Dedifferentiated amniotic fluid mesenchymal stem cell (primary cell): ENCODE results near the gene IQCK.
"Not testable (repeated sequence)": the region's sequence is repeated elsewhere in the genome, so short reads cannot be mapped to it uniquely, and the experiment has no call there.

Source experiments
- DNase-seq: peaks from one replicate; pipeline ENCODE4 v3.0.0-alpha.2; 2016; ENCODE audit errors: extremely low spot score

The IQCK gene

GRCh38 chr16:19699472-19699871 is 18.6 kb upstream of the IQCK start:
- DNase-seq, result no peak

DNA sequence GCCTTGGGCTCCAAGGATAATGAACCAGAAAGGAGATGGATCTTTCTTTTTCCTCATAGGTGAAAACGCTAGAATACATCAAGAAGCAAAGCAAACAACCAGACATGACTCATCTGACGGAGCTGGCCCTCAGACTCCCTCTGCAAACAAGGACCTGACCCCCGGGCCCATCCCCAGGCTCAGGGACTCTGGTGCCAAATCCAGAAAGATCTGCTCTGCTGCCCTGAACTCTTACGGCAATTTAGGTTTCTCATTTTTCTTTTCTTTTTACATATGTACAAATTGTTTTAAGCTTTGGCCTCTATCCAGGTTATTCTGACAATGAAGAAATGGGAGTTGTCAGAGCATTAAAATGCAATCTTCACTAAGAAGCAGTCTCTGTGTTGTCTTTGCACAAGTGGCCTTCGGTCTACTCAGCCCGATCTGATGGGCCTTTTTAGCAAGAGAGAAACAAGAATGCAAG is 17.7 kb upstream of the IQCK start:
- DNase-seq, result peak; percentile 24

DNA sequence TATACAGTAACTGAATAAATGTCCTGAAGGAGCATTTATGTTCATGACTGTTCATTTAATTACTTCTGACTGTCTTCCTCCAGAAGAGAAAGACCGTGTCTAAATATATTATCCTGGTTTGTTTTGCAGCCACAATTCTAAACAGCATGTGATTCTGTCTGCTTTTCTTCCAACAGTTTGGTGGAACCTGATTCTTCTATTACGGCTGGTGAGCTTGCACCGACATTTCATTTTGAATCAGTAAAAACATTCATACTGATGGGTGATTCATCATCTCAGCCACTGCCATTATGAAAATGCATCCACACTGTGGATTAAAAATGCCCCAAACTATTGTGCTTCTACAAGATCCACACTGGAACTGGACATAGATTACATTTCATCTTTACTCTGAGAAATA is 17.0 kb upstream of the IQCK start:
- peak; percentile 77 for DNase-seq

DNA sequence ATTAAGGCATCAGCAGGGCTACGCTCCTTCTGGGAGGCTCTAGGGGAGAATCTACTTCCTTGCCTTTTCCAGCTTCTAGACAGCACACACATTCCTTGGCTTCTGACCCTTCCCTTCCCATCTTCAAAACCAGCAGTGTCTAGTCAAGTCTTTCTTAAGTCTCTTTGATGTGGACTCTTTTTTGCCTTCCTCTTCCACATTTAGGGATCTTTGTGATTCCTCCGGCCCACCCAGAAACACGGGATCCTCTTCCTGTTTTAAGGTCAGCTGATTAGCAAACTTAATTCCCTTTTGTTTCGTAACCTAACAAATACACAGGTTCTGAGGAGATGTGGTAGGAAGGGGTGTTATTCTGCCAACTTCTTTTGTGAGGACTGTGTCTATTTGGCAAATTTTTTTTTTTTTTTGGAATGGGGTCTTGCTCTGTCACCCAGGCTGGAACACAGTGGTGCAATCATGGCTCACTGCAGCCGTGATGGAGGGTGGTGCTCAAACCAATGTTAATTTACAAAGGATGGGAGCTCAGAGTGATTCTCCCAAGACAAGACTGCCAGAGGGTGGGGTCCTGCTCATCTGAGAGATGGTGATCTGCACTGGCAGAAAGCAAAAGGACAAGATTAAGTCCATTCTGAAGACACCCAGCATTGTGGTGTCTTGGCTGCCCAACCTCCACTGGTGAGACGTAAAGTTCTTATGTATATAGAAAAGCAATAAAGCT is 14.7 kb upstream of the IQCK start:
- no peak for DNase-seq

DNA sequence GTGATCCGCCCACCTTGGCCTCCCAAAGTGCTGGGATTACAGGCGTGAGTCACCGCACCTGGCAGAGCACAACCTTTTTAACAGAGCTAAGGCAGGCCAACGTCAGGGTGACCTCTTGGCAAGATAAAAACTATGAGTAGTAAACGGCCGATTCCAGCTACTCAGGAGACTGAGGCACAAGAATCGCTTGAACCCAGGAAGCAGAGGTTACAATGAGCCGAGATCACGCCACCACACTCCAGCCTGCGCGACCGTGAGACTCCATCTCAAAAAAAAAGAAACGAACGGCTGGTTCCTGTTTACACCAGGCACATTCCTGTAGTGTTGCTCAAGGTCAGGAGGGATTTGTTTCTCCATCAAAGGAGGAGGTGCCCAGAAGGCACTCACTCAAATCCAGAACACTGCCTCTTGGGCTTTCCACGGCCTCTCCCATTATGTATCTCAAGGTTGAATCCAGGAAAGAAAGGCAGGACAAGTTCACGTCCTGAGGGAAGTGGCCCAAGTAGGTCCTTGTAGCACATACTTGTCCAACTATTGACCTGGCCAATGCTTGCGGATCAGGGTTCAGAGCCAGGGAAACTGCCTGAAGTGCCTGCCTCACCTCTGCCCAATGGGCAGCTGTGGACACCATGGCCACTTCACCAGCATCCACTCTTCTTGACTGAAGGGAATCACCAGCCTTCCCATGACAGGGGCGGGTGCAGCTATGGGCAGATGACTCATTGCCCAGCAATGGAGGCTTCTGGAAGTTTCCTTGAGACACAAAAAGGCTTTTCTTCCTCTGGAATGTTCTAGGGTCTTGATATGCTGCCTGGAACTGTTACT is 13.5 kb upstream of the IQCK start:
- no peak for DNase-seq

- DNase-seq, result no peak
Observed at GRCh38 chr16:19705146-19705501, 12.9 kb upstream of the IQCK start.

DNA sequence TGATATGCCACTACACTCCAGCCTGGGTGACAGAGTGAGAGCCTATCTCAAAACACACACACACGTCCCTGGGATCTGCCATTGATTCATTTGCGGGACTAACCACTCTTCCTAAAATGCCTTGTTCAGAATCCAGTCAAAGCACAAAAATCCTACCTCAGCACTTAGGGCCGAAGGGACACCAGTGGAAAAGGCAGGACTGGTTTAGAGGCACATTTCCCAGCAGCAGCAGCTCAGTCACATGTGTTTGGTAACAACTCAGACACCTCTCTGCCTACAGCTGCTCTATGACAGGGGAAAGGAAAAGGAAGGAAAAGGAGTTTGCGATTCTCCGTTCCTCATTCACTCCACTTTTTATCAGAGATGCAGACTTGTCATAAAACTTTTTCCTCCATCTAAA is 12.2 kb upstream of the IQCK start:
- DNase-seq, result no peak

GRCh38 chr16:19706846-19707245 is 11.2 kb upstream of the IQCK start:
- no peak for DNase-seq

- no peak for DNase-seq
Observed at GRCh38 chr16:19707569-19708295, 10.3 kb upstream of the IQCK start.

- no peak for DNase-seq
Observed at GRCh38 chr16:19708296-19709205, 9.5 kb upstream of the IQCK start.

DNA sequence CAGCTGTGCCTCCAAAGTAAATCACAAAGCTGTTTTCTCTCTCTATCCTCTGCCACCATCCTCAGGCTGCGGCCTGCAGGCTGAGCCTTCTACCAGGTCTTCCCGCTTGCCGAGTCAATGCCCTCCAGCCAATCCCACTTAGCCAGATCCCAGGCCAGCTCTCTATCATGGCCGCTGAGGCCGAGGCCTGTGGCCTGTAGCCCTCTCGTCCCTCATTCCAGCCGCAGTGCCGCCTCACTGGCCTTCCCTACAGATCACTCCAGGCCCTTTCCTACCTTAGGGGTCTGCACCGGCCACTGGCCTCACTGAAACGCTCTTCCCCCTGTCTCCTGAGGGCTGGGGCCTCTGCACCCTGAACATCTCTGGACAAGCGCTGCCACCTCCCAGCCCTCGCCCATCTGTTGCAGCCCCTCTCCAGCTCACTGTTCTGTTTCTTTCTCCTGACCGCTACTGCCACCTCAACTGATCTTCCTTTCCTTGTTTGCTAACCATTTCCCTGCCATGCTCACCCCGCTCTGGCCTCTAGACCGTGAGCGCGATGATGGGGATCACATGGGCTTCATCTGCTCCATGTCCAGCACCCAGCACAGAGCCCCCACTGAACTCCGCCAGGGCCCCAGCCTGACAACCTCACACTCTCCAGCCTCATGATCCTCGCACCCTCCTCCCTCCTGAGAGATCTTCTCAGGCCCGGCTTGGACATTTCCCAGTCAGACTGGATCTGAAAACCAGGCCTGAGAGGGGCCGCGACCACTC is 8.5 kb upstream of the IQCK start:
- no peak for DNase-seq

- no peak for DNase-seq
Observed at GRCh38 chr16:19710191-19710908, 7.7 kb upstream of the IQCK start.

- DNase-seq, result no peak
Observed at GRCh38 chr16:19710991-19711545, 7.0 kb upstream of the IQCK start.

DNA sequence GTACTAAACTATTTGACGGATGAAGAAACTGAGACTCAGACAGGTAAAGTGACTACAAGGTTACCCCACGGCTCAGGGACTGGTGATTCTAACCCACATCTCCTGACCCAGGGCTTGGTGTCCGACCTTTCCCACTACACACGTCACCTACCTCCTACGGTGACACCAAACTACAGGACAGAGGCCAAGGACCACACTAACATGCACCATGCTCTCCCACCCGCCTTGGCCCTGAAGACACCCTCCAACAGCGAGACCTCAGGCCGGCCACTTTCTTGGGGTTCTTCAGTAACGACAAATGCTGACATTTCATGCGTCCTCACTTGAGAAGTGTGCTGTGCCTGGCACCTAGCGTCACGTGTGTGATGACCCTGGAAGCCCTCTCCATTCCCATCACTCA is 6.4 kb upstream of the IQCK start:
- no peak for DNase-seq

DNA sequence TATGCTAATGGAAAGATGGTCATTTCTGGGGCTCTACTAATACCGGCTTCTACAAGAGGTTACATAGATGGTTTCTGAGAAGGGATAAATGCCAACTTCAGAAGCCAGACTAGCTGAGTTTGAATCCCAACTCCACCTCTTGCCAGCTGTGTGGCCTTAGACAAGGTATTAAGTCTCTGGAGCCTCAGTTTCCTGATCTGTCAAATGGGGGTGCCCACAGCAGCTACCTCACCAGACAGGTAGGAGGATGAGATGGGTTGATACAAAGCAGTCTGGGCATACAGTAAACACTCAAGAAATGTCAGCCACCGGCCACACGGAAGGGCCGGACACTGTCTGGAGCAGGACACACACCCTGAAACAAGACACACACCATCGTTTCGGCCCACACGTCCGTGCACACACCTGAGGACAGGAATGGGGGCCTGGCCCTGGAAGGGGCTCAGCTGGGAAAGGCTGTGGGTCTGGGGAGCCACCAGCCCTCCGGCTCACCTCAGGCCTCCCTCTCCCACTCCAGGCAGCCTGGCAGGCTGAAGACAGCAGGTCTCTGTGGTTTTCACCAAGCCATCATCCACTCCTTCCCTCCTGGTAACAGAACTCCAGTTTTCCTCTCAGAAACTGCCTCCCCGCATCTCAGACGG is 5.5 kb upstream of the IQCK start:
- no peak for DNase-seq

- no peak for DNase-seq
Observed at GRCh38 chr16:19713697-19714096, 4.4 kb upstream of the IQCK start.

DNA sequence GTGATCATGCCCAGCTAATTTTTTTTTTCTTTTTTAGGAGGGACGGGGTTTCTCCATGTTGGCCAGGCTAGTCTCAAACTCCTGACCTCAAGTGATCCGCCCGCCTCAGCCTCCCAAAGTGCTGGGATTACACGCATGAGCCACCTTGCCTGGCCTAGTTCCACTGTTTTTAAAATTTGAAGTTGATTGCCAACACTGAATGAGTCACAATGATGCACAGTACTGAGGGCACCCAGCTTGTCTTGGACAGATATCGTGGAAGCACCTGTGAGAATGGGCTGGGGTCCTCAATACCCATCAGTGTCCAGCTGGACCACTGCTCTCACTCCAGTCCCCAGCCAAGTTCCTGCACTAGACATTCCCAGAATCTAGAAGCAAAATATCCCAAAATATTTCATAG is 2.5 kb upstream of the IQCK start:
- no peak for DNase-seq

GRCh38 chr16:19716183-19716582 is 1.9 kb upstream of the IQCK start:
- no peak for DNase-seq

GRCh38 chr16:19716728-19717127 is 1.3 kb upstream of the IQCK start:
- DNase-seq, result not testable (repeated sequence)
